Mesenchymal stem cell (in vitro differentiated cells and primary cell): Measurements from ENCODE around the gene SVEP1.
"Not testable (repeated sequence)": the region's sequence is repeated elsewhere in the genome, so short reads cannot be mapped to it uniquely, and the experiment has no call there.

ENCODE experiments used
- DNase-seq: peaks from one replicate; pipeline ENCODE4 v3.0.0-alpha.2; 2013
- H2AFZ ChIP-seq: one replicate; pipeline ENCODE4 v1.6.1; 2013; ENCODE audit warnings: low read depth, mild to moderate bottlenecking, control low read depth, inconsistent platforms, low read length, moderate library complexity
- H2AK5ac ChIP-seq: 2 replicates; pipeline ENCODE4 v1.6.1; 2013; ENCODE audit warnings: low read length, moderate library complexity, mild to moderate bottlenecking, inconsistent platforms; ENCODE audit not compliant: severe bottlenecking
- H2BK120ac ChIP-seq: one replicate; pipeline ENCODE4 v1.6.1; 2013; ENCODE audit warnings: low read depth, mild to moderate bottlenecking, inconsistent platforms, low read length, moderate library complexity
- H2BK12ac ChIP-seq, 2 experiments: one replicate each; pipeline ENCODE4 v1.6.1; 2013; ENCODE audit warnings: inconsistent platforms in 2 of 2, low read length in 2 of 2, mild to moderate bottlenecking in 2 of 2, moderate library complexity in 2 of 2, control low read depth in 1 of 2
- H2BK15ac ChIP-seq: one replicate; pipeline ENCODE4 v1.6.1; 2013; ENCODE audit warnings: mild to moderate bottlenecking, low read depth, inconsistent platforms; ENCODE audit not compliant: poor library complexity, severe bottlenecking
- H2BK5ac ChIP-seq: 2 replicates; pipeline ENCODE4 v1.6.1; 2013; ENCODE audit warnings: low read depth, mild to moderate bottlenecking, low read length, control low read depth, inconsistent platforms; ENCODE audit not compliant: poor library complexity, severe bottlenecking
- H3K14ac ChIP-seq, 2 experiments: one replicate each; pipeline ENCODE4 v1.6.1; 2013; ENCODE audit warnings: inconsistent platforms in 2 of 2, low read length in 2 of 2, control low read depth in 1 of 2, mild to moderate bottlenecking in 1 of 2, moderate library complexity in 1 of 2
- H3K18ac ChIP-seq, 2 experiments: one replicate each; pipeline ENCODE4 v1.6.1; 2013; ENCODE audit warnings: inconsistent platforms in 2 of 2, low read length in 2 of 2, control low read depth in 1 of 2, low read depth in 1 of 2, mild to moderate bottlenecking in 1 of 2
- H3K23ac ChIP-seq, 2 experiments: one replicate each; pipeline ENCODE4 v1.6.1; 2013; ENCODE audit warnings: inconsistent platforms in 2 of 2, low read length in 2 of 2, mild to moderate bottlenecking in 2 of 2, moderate library complexity in 2 of 2, control low read depth in 1 of 2
- H3K27ac ChIP-seq: 2 replicates; pipeline ENCODE4 v1.5.1; 2013; ENCODE audit warnings: mild to moderate bottlenecking, moderate library complexity, low read length, control low read depth, inconsistent platforms; ENCODE audit not compliant: poor library complexity, severe bottlenecking
- H3K27me3 ChIP-seq, 2 experiments: 2 replicates each; pipeline versions ENCODE4 v1.6.1 to v1.7.0; 2013; ENCODE audit warnings: low read length in 2 of 2, mild to moderate bottlenecking in 2 of 2, moderate library complexity in 2 of 2, control low read depth in 1 of 2, inconsistent platforms in 1 of 2; ENCODE audit not compliant: control insufficient read depth in 1 of 2, insufficient read depth in 1 of 2
- H3K36me3 ChIP-seq, 2 experiments: 2 replicates each; pipeline versions ENCODE4 v1.6.1 to v1.7.0; 2013; ENCODE audit warnings: low read length in 2 of 2, control low read depth in 1 of 2, inconsistent platforms in 1 of 2, low read depth in 1 of 2, mild to moderate bottlenecking in 1 of 2; ENCODE audit not compliant: insufficient read depth in 2 of 2, control insufficient read depth in 1 of 2
- H3K4ac ChIP-seq, 2 experiments: one replicate each; pipeline ENCODE4 v1.6.1; 2013; ENCODE audit warnings: inconsistent platforms in 2 of 2, low read length in 2 of 2, mild to moderate bottlenecking in 2 of 2, moderate library complexity in 2 of 2, control low read depth in 1 of 2, low read depth in 1 of 2
- H3K4me1 ChIP-seq: 2 replicates; pipeline ENCODE4 v1.6.1; 2013; ENCODE audit warnings: low read depth, low read length, control low read depth; ENCODE audit not compliant: control insufficient read depth, insufficient read depth
- H3K4me2 ChIP-seq: 2 replicates; pipeline ENCODE4 v1.6.1; 2013; ENCODE audit warnings: low read length, mild to moderate bottlenecking, inconsistent platforms; ENCODE audit not compliant: poor library complexity, severe bottlenecking
- H3K4me3 ChIP-seq, 2 experiments: 2 replicates each; pipeline versions ENCODE4 v1.5.1 to v1.7.0; 2013; ENCODE audit warnings: low read length in 2 of 2, mild to moderate bottlenecking in 2 of 2, control low read depth in 1 of 2, low read depth in 1 of 2; ENCODE audit not compliant: insufficient read depth in 1 of 2
- H3K79me1 ChIP-seq: replicated peaks from 2 replicates; pipeline ENCODE4 v1.6.1; 2013; ENCODE audit warnings: mild to moderate bottlenecking, control low read depth, low read length, inconsistent platforms; ENCODE audit not compliant: poor library complexity, severe bottlenecking
- H3K9ac ChIP-seq: 2 replicates; pipeline ENCODE4 v1.7.0; 2013; ENCODE audit warnings: mild to moderate bottlenecking, low read length, moderate library complexity
- H3K9me3 ChIP-seq: 2 replicates; pipeline ENCODE4 v1.7.0; 2013; ENCODE audit warnings: mild to moderate bottlenecking, low read length; ENCODE audit not compliant: control insufficient read depth
- H4K8ac ChIP-seq: one replicate; pipeline ENCODE4 v1.6.1; 2013; ENCODE audit warnings: inconsistent platforms, mild to moderate bottlenecking, low read length, moderate library complexity
- H4K91ac ChIP-seq: one replicate; pipeline ENCODE4 v1.6.1; 2013; ENCODE audit warnings: mild to moderate bottlenecking, low read length, inconsistent platforms
- WGBS: methylation state at CpG from one replicate; pipeline ENCODE4 v1.1.7; 2013; ENCODE audit warnings: mixed read lengths; 5-methylcytosine and 5-hydroxymethylcytosine counted together

The SVEP1 gene

GRCh38 chr9:110614576-110614975 is 35.0 kb upstream of the SVEP1 start:
- H3K79me1 ChIP-seq, H3K36me3 ChIP-seq, H3K4ac ChIP-seq, H2AFZ ChIP-seq, H3K23ac ChIP-seq, H3K14ac ChIP-seq, H3K9me3 ChIP-seq, H3K27ac ChIP-seq, H2BK120ac ChIP-seq, H2BK12ac ChIP-seq, H2BK5ac ChIP-seq, H2BK15ac ChIP-seq, H3K4me1 ChIP-seq, H4K91ac ChIP-seq, DNase-seq, H3K4me3 ChIP-seq, H4K8ac ChIP-seq, H3K9ac ChIP-seq, H3K27me3 ChIP-seq, H2AK5ac ChIP-seq, H3K18ac ChIP-seq, H3K4me2 ChIP-seq: not testable (repeated sequence)
- 96% methylated on average over 8 of the region's 8 CpGs for WGBS

- H3K14ac ChIP-seq, result no peak overlapping the region
- no peak overlapping the region for H3K23ac ChIP-seq
- H3K4me1 ChIP-seq, result peaks cover 2% of the 10 kb centered on the region
- H3K9me3 ChIP-seq, result no peaks in the 10 kb centered on the region
- H2BK15ac ChIP-seq, result no peak overlapping the region
- no peak overlapping the region for H3K27ac ChIP-seq
- no peak overlapping the region for H3K18ac ChIP-seq
- no peaks in the 10 kb centered on the region for H3K27me3 ChIP-seq
- no peak overlapping the region for H3K4me2 ChIP-seq
- no peak overlapping the region for H2AFZ ChIP-seq
- no peak overlapping the region for H2AK5ac ChIP-seq
- H2BK120ac ChIP-seq, result no peak overlapping the region
- no peak overlapping the region for H4K8ac ChIP-seq
- no peak overlapping the region for H2BK12ac ChIP-seq
- no peak overlapping the region for H2BK5ac ChIP-seq
- H3K4ac ChIP-seq, result no peak overlapping the region
- 98% methylated on average over 4 of the region's 9 CpGs for WGBS
- DNase-seq, result no peak
- no peak overlapping the region for H3K9ac ChIP-seq
- no peak overlapping the region for H3K4me3 ChIP-seq
- H3K36me3 ChIP-seq, result no peaks in the 10 kb centered on the region
- no peaks in the 10 kb centered on the region for H3K79me1 ChIP-seq
- H4K91ac ChIP-seq, result no peak overlapping the region
These were observed 26.7 kb upstream of the SVEP1 start for GRCh38 chr9:110606179-110606790.

GRCh38 chr9:110605565-110605964 is 26.0 kb upstream of the SVEP1 start:
- Histone ChIP-seq H3K4ac (no peak overlapping the region), H3K27me3 (no peaks in the 10 kb centered on the region), H2BK15ac (no peak overlapping the region), H3K36me3 (no peaks in the 10 kb centered on the region), H2BK12ac (no peak overlapping the region), H3K4me1 (peaks cover 4% of the 10 kb centered on the region), H3K9me3 (no peaks in the 10 kb centered on the region), H3K23ac (no peak overlapping the region), H2AFZ (no peak overlapping the region), H4K8ac (no peak overlapping the region), H3K4me2 (no peak overlapping the region), H3K4me3 (no peak overlapping the region), H3K27ac (no peak overlapping the region), H3K18ac (no peak overlapping the region), H3K9ac (no peak overlapping the region), H2BK120ac (no peak overlapping the region), H2AK5ac (no peak overlapping the region), H3K14ac (no peak overlapping the region), H2BK5ac (no peak overlapping the region), H3K79me1 (no peaks in the 10 kb centered on the region), H4K91ac (no peak overlapping the region)
- 93% methylated on average over 4 of the region's 4 CpGs for WGBS
- no peak for DNase-seq

GRCh38 chr9:110604171-110604601 is 24.6 kb upstream of the SVEP1 start:
- Histone ChIP-seq H2BK12ac (peak overlapping the region; percentile 21 to 49), H3K36me3 (no peaks in the 10 kb centered on the region), H3K9me3 (no peaks in the 10 kb centered on the region), H3K4me3 (no peak overlapping the region), H2AFZ (peak overlapping the region; percentile 3), H3K27ac (no peak overlapping the region), H3K27me3 (no peaks in the 10 kb centered on the region), H2BK120ac (no peak overlapping the region), H3K4ac (peak overlapping the region in 1 of 2 experiments; percentile 75), H4K91ac (no peak overlapping the region), H3K4me1 (peaks cover 8% of the 10 kb centered on the region), H3K23ac (no peak overlapping the region), H2BK5ac (no peak overlapping the region), H3K79me1 (no peaks in the 10 kb centered on the region), H2BK15ac (no peak overlapping the region), H2AK5ac (no peak overlapping the region), H3K14ac (no peak overlapping the region), H3K18ac (peak overlapping the region in 1 of 2 experiments; percentile 58), H3K4me2 (no peak overlapping the region), H4K8ac (peak overlapping the region; percentile 77), H3K9ac (no peak overlapping the region)
- 20% methylated on average over 1 of the region's 5 CpGs for WGBS
- DNase-seq, result peak; percentile 91
